ENCODE results near the gene HOXA6.

Gene HOXA6

DNA sequence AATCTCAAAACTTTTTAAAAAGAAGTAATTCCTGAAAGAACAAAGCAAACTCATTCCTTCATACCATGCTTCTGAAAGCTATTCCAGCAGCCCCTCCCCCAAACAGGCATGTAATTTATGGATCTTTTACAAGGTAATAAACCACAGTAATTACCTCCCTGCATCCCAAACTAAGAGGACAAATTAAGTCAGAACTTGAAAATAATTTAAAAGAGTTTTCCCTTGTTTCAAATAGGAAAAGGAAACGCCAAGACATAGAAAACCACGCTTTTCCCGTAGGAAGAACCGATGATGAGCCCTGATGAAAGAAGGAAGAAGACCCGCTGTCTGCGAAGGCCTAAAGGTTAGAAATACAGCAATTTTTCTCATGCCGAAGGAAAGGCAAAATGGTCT lies 25.9 kb downstream of the HOXA6 start:
- no peak for DNase-seq (ENCODE audit: low spot score)

DNA sequence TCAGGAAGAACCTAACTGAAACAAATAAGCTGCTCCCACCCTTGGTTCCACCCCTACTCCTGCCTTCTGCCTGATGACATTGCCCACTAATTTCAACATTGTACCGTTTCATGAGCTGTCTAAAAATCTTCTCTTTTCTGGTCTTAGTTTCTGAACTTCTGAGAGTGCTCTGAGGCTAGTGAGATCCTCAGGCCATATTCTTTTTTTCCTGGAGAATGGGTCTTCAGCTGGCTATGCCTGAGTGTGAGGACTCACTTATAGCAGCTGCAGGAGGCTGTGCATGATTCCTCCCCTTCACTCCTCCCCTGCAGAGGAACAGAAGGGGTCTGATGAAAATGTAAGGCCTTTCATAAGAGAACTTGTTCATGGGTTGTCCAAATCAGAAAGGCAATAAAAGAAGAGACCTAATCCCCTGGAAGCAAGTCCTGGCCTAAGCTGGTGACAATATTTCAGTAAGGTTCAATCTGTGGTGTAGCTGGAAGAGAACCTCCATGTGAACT lies 28.1 kb downstream of the HOXA6 start:
- no peak for DNase-seq (ENCODE audit: low spot score)

DNA sequence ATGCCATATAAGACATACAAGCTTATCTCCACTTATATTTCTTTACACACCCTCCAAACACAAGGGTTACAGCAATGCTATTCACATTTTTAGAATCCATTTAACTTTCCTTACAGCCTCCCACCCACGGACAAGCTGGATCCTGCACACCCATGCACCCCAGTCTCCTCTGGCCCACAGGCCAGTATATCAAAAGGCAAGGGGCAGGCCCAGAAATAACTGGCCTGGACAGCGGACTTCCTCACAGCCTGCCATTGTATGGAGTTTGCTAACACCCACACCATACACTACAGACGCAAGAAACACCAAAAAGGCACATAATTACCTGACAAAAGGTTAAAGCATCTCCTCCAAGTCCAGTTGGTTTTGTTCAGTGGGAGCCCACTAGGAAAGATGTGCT lies 29.0 kb downstream of the HOXA6 start:
- no peak for DNase-seq (ENCODE audit: low spot score)

DNA sequence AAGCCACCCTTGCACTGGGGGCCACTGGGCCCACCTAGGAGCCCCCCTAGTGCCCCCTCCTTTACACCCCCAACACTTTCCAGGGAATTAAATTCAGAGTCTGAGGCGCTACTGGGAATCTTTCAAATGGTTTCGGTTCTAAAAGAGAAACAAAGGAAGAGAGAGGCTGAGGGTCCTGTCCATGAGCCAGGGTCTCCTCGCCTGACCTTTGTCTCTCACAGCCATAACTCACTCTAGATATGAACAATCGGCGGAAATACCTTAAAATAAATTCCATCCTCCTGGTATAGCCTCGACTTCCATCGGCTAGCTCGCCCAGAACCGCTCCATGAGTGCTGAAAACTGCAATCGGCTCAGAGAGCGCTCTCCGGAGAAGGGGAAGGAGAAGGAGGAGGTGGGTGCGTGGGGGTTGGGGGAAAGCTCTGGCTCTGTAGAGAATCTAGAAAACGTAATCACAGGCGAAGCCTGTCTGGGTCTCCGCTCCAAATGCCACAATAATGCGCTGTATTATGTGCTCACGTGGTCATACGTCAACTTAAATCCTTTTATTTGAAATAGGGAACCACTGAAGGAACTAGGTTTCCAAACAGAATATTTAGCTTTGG lies 29.6 kb downstream of the HOXA6 start:
- DNase-seq (ENCODE audit: low spot score), result no peak

DNA sequence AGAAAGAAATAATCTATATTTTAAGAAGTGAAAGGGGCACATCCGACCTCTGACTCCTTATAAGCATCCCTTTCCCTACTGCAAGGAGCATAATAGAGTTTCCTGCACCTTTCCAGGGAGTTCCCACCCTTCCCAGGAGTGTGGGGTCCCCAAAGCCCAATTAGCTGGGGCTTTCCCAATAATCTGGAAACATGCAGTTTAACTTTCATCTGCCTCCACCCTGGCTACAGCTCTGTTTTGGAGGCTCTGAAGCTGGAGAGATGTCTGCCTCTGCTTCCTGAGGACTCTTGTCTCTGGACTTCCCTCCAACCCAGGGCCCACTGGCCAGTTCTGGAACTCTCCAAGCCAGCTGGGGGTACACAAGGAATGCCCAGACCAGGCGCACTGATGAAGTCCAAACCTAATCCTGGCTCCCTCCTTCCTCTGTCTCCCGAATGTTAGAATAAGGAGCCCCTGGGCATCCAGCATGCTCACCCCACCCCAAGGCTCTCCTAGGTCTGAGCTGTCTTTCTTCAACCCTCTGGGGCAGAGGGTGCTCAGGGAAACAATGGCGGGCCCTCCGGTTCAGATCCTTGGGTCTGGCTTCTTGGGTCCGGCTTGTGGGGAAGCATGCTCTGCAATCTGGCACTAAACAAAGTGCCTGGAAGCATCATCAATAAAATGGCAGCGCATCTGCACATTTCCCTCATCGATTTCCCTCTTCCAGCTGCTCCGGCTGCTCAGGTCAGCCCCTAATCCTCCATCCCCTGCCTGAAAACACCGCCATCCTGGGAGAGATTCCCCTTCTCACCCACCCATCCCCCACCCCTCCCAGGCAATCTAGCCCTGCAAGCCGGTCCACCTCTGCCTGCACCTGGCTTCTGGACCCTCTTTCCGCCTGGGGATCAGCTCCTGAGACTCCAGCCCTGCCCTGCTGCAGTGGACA lies 30.4 kb downstream of the HOXA6 start:
- DNase-seq (ENCODE audit: low spot score), result no peak

DNA sequence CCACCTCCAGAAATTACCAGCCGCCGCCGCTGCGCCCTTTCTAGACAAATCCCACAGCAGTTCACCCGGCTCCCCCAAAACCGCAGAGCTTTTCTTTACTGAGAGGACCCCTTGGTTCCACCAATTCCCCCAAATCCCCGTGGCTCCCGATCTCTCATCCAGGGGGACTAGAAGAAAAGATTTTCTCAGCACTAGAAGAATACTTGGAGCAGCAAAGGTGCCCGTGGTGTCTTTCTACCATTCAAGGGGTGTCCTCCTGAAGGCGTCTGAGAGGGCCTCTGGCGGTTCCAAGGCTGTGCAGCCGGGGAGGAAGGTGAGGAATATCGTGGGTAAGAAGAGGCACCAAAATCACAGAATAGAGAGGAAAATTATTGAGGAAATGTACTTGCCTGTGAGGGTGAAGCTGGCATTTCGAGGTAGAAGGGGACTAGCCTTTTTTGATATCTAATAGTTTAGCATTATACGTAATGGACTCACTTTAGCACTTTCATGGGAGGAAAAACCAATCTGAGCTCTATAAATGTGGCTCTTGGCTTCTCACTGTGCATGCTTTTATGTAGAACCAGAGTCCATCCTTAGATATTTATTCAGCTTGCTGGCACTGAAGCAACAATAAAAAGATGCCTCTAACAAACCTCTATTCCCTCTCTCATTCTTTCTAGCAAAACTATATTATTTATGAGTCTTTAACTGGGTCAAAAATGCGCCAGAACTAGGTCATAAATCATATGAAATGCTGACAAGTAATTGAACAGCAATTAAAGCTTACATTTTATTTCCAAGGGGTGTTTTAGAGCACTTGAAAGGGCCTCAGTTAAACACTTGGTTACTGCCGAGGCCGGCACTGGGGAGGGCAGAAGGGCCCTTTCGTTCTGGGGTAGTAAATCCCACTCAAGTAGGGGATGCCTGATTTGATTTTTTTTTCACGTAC lies 31.3 kb downstream of the HOXA6 start:
- no peak for DNase-seq (ENCODE audit: low spot score)

DNA sequence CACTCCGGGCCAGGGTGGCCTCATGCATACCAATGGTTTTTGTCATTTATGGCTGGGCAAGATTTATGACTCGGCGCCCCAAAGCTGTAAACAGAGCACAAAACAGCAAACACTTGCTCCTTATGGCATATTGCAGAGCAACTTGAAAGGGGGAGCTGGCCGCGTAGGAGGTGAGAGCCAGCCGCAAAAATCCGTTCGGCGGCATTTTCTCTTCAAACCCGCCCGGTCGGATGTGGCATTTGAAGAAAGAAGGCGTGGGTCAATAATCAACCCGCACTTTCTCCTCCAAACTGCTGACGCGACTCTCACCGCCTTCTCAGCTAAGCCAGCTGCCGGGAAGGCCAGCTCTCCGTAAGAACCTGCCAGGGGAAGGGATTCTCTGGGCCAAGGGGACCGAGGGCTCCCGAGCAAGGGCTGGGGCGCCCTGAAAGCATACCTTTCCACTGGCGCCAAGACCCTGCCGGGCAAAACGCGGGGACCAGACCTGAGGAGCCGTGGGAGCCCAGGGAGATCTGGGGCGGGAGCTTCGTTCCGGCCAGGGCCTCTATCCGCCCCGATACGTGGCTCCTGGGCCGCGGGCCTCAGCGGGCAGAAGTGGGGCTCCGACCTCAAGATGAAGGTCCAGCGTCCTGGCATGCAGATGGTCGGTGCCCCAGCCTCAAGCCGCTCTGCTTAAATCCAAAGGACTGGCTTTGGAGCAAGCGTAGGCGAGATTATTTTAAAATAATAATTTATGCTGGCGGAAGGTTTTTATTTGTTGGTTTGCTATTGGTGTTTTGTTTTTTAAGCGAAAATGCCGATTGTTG lies 32.1 kb downstream of the HOXA6 start:
- no peak for DNase-seq (ENCODE audit: low spot score)

DNA sequence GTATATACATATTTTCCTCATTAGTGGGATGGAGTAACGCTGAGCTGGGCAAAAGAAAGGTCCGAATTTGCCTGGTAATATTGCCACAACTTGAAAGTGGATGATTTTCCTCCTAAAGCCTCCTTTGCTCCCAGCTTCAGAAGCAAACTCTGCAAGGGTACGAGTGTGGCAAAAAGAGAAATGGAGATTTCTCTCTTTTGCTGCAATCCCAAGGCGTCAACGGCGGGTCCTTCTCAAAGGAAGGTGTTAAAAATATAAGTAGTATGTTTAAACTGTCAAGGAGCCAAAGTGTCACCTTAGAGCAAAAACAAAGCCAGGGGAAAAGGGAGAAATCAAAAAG lies 32.7 kb downstream of the HOXA6 start:
- no peak for DNase-seq (ENCODE audit: low spot score)

DNA sequence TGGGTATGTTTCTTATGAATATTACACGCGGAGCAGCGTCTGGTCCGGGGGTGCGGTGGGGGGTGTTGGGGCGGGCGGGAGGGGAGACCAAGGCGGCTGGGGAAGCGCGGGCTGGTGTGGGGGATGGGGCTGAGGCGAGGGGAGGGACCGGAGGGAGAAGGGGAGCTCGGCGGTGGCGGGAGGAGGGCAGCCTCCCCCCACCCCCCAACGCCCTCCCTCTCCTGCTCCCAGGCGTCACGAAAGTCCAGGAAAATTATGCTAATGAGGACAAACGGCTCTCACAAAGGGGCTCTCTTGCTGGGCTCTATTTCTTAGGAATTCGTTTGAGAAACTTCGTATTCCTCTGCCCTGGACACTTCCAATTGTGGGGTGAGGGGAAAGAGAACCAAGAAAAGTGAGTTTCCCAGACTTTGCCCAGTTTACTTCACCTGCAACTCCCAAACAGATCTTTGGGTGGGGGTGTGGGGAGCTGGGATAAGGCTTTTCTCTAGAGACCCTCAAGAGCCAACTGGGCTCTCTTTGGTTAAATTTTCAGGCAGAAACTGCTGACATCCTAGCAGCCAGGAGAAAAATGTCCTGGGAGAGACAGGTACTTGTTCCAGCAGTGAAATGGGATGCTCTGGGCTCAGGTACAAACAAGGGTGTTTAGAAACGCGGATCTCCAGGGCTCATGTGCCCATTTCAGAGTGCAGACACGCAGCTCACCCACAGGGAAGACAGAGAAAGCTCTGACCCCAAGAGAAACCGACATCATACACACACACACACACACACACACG lies 33.4 kb downstream of the HOXA6 start:
- DNase-seq (ENCODE audit: low spot score), result no peak

DNA sequence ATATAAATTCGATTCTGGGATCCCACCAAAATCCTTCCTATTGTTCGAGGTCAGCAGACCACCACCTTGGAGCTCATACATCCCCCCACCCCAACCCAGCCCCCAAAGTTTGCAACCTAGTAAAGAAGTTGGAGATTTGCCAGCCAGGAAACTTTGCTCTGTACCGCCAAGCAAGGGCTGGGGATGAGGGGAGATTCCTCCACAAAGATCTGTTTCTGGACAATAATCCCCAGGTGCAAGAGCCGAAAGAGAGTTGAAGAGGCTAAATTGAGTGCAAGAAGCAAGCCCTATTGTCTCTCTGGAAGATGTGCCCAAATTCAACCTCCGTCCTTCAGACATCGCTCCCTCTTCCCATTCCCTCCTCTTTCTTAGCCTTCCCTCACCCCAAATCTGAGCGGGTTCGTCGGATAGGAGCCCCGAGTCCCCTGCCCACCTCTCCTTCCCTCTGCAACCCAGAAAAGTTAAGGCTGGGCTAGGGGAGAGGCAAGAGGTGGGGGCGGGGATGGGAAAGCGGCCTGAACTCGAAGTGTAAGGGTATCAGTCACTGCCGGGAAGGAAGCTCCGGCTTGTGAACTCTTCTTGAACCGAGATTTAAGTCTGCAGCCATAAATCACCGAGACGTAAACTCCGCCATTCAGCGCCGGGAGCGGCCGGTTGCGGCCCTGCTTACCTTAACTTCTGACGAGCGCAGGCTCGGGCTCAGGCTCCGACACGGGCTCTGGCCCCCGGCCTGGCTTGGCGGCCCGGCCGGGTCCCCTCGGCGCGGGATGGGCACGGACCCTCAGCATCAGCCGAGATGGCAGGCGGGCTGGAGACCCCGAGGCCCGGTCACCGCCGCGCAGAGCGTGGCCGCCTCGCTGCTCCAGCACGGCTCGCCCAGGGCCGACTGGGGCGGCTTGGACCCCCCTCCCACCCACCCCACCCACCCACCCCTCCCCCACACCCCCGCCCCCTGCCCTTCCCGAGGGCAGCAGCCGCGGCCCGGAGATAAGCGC lies 34.3 kb downstream of the HOXA6 start:
- no peak for DNase-seq (ENCODE audit: low spot score)

DNA sequence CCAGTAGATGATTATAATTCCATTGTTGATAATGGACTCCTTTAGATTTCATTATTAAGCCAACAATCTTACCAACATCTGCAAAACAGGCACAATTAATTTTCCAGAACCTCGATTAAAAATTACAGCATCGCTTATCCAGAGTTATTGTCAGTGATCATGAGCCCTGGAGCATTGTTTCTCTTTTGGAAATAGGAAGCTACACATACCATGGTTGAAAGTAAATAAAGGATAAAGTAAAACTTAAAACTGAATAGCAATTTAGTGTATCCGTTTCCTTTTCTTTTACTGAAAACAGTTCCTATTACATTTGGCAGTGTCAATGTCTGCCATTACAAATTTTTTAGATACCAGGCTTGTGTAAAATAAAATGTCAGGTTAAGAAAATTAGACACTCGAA lies 35.2 kb downstream of the HOXA6 start:
- DNase-seq (ENCODE audit: low spot score), result no peak

DNA sequence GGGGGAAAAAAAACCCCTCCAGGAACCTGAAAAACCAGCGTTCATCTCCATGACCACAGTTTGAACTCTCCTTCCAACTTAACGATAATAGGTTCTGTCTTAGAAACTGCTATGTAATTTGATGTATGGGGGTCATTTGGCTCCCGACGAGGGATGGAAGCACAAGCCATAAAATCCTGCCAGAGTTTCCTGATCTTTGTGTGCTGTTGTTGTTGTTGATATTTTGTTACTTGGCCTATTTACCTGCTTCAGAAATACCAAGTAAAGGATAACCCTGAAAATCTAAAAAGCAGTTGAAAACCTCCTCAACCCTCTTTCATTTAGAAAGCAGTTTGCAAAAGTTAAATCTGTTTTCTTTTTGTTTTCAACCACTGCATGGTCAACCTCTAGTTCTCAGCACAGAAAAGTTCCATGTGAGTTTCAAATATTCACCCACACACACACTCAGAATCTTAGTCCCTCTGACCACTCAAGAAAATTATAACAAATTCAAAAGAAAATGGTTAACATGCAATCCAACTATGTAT lies 35.8 kb downstream of the HOXA6 start:
- no peak for DNase-seq (ENCODE audit: low spot score)

DNA sequence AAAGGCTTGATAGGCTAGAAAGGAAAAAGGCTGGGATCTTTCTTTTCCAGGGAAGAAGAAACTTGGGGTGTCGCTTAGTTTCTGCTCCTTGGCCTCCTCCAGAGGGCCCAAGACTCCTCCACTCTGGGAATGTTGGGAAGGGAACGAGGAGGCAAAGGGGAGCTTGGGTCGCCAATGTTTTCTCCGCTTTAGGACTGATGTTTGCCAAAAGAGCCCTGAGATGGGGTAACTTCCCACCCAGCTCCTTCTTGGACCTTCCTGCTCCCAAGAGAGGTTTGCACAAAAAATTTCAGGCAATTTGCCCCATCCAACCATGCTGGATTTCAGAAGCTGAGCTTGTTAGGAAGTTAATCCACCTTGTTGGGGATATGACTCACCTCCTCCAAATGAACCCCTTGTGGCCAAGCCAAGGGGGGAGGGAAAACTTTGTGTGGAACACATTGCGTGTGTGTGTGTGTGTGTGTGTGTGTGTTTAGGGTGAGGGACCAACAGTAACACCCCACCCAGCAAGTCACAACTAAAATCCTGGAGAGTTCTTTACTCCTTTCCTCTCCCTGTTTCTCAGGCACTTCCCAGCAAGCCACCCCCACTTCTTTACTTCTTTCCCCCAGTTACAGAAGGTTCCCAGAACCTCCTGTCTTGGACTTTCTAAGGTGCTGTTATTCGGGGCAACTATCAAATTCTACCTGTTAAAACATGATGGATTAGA lies 36.4 kb downstream of the HOXA6 start:
- no peak for DNase-seq (ENCODE audit: low spot score)

DNA sequence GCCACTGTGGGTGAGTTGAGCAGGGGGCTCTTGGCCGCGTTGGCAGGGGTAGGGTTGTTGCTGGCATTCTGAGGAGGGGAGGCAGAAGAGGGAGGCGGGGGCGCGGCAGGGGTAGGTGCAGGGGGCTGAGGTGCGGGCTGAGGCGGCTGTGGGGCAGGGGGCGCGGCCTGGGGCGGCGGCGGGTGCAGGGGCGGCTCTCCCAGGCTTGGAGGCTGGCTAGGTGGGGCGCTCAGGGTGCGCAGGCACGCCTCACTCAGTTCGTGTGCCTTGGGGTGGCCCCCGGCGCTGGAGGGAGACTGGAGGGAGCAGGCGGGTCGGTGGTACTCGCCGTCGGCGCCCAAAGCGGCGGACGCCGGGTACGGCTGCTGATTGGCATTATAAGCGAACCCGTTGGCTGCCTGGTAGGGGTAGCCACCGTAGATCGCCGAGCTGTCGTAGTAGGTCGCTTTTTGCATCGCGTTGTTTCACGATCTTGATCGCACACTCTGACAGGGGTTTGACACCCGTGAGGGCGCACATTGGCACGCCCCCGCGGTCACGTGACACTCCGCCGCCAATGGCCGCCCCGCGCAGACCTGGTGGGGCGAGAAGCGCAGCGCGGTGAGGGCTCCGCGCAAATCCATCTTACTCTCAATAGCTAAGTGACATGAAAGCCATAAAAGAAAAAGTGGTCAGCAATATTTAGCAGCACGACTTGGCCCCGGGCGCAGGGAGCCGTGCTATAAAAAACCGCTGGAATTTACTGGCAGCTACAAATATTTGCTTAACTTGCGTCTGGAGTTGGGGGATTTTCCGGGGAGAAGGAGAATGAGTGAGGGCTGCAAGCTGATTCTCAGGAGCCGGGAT lies 37.2 kb downstream of the HOXA6 start:
- DNase-seq (ENCODE audit: low spot score), result no peak

DNA sequence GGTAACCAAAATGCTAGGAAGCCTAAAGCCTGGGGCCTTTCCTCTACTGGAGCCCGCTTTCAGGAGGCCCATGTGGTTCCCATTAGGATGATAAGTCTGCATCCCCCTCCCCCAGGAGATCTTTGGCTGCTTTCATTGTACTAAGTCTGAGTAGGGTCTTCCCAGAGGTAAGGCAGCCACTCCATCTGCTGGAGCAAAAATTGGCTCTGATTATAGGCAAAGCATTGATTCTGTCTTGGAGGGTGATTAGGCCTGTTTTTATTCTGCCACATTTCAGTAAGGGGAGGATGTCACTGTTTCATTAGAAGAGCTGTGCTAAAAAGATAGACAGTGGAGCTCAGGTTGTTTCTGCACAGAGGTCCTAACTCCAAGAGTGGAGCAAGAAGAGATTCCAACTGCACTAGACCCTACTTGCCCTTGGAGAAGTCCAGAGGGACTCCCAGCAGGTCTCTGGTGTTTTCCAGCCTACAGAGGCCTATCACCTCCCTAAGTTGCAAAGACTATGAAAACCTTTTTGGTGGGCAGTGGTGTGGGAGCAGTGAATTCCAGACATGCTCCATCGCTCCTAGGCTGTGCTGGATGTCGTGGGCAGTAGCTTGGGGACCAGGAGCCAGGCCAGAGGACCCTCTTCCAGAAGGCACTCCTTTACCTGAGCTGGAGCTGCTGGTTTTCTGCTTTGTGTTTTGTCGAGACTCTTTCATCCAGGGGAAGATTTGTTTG lies 37.9 kb downstream of the HOXA6 start:
- no peak for DNase-seq (ENCODE audit: low spot score)

DNA sequence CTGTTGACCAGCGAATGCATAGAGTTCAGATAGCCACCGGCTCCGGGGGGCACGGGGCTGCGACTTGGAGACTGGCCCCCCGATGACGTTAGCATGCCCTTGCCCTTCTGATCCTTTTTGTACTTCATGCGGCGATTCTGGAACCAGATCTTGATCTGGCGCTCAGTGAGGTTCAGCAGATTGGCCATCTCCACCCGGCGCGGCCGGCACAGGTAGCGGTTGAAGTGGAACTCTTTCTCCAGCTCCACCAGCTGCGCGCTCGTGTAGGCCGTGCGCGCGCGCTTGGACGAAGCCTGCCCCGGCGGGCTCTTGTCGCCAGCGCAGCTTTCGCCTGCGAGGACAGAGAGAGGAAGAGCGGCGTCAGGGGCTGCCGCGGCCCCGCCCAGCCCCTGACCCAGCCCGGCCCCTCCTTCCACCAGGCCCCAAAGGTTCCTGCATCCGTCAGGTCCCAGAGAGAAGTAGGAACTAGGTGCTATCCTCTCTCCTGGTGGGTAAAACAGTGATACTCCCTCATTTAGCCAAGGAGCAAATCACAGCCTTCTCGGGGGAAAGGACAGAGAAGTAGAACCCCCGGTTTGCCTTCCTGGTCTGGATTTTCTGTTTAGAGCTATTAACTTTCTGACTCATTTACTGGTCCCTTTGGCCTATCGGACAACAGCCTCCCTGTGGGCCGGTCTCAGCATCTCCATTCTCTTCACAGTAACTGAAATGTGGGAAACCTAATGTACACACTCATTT lies 39.0 kb downstream of the HOXA6 start:
- DNase-seq (ENCODE audit: low spot score), result no peak

Measured in hematopoietic multipotent progenitor cell treated with erythropoietin and hydrocortisone succinate and interleukin-3 and kit ligand, for 17 days (in vitro differentiated cells).